ENCODE results near the gene LINGO4. TPM values are rescaled to one million over a fixed set of nuclear protein-coding genes. Genes with fewer than 3 reads are reported as not detected.
"Not testable (repeated sequence)": the region's sequence is repeated elsewhere in the genome, so short reads cannot be mapped to it uniquely, and the experiment has no call there.

The LINGO4 gene
- total RNA-seq, 1 donor from 2014 or later: not detected

DNA sequence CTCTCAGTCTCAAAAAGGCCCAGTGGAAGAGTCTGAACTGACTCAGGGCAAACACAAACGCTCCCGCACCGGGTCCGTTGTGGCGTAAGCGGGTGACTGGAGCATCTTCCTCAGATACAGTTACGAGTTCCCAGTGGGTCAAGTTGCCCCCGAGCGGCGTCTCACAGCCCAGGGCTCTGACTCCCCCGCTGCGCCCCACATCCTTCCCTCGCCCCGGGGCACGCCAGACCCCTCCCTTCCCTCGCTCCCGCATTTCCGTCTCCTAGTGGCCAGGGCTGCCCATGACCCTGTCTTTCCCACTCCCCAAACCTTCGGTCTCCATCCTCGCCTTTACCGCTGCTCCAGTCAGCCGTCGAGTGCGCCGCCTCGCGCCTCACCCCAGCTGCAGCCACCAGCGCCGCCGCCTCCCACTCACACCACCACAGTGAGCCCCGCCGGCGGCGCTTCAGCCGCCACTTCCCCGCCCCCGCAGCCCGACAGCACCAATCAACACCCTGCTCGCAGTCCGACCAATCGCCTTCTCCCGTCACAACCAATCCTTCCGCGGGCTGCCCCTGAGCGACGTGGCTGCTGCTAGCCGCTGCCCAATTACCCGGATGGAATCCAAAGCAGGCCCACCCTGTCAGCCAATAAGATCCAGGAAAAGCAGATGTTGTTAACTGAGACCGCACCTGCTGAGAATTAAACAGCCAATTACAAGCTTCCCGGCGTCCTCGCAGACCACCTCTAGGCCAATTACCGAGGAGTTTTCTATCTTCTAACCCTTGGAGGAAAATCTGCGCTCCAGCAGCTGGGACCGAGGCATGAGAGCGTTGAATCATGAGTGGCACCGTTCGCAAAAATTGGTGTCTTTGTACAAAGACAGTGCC is 14.9 kb downstream of the LINGO4 start, which contains the start of gene TDRKH:
TSS of gene TDRKH (minus strand) at position 430 of the 869 bp plus-strand sequence. CDS start 7,478 bp downstream, outside the sequence.
- peak; percentile 97 for DNase-seq (ENCODE audit: low read depth)
- H3K4me3 ChIP-seq (ENCODE audit: low read depth, low read length): peak within 1 kb of the TSS; percentile 88
- TF ChIP-seq, protein P1, sequence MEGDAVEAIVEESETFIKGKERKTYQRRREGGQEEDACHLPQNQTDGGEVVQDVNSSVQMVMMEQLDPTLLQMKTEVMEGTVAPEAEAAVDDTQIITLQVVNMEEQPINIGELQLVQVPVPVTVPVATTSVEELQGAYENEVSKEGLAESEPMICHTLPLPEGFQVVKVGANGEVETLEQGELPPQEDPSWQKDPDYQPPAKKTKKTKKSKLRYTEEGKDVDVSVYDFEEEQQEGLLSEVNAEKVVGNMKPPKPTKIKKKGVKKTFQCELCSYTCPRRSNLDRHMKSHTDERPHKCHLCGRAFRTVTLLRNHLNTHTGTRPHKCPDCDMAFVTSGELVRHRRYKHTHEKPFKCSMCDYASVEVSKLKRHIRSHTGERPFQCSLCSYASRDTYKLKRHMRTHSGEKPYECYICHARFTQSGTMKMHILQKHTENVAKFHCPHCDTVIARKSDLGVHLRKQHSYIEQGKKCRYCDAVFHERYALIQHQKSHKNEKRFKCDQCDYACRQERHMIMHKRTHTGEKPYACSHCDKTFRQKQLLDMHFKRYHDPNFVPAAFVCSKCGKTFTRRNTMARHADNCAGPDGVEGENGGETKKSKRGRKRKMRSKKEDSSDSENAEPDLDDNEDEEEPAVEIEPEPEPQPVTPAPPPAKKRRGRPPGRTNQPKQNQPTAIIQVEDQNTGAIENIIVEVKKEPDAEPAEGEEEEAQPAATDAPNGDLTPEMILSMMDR (conservative IDR thresholded peaks at IDR 0.05; ENCODE audit: low read depth, low read length): peak; percentile 25

DNA sequence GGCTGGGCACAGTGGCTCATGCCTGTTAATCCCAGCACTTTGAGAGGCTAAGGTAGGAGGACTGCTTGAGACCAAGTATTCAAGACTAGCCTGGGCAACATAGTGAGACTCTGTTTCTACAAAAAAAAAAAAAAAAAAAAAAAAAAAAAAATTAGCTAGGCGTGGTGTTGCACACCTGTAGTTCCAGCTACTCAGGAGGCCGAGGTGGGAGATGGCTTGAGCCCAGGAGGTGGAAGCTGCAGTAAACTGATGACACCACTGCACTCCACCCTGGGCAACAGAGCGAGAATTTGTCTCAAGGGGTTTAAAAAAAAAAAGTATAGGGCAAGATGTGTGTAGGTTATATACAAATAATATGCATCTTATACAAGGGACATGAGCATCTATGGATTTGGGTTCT is 17.5 kb downstream of the LINGO4 start:
- TF ChIP-seq, protein P1 (conservative IDR thresholded peaks at IDR 0.05; ENCODE audit: low read depth, low read length): no peak
- DNase-seq (ENCODE audit: low read depth): no peak
- H3K4me3 ChIP-seq (ENCODE audit: low read depth, low read length): no peak overlapping the region

DNA sequence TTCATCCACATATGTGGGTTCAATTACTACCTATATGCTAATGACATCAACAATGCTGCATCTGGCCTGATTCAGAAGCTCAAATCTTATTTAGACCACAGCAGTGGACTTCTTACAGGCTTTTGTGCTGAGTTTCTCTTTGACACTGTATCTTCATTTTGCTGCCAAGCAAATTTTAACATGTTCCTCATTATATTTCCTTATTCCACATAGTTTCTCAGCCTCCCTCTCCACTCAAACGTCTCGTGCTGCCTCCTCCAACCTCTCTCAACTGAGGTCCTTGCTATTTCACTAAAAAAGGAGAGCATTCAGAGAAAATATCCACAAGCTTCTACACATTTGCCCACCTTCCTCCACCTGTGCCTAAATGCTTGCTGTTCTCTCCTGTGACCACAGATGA is 21.4 kb downstream of the LINGO4 start:
- TF ChIP-seq, protein P1 (conservative IDR thresholded peaks at IDR 0.05; ENCODE audit: low read depth, low read length): no peak
- no peak overlapping the region for H3K4me3 ChIP-seq (ENCODE audit: low read depth, low read length)
- DNase-seq (ENCODE audit: low read depth): no peak

DNA sequence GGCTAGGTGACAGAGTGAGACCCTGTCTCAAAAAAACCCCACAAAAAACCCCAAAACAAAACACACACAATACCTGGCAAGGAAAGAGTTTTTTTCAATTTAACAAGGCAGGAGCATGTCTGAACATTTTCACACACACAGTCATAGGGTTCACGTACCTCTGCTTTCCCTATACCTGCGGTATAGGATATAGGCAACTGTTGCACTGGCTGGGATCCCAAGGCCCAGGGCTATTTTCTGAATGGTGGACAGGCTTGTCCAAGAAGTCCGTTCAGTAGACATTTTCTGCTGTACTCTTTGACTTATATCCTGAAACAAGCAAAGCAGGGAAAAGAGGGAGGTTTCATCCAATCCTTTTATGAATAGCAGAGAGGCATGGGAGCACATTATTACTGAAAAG is 22.5 kb downstream of the LINGO4 start:
- TF ChIP-seq, protein P1 (conservative IDR thresholded peaks at IDR 0.05; ENCODE audit: low read depth, low read length): no peak
- no peak overlapping the region for H3K4me3 ChIP-seq (ENCODE audit: low read depth, low read length)
- no peak for DNase-seq (ENCODE audit: low read depth)

DNA sequence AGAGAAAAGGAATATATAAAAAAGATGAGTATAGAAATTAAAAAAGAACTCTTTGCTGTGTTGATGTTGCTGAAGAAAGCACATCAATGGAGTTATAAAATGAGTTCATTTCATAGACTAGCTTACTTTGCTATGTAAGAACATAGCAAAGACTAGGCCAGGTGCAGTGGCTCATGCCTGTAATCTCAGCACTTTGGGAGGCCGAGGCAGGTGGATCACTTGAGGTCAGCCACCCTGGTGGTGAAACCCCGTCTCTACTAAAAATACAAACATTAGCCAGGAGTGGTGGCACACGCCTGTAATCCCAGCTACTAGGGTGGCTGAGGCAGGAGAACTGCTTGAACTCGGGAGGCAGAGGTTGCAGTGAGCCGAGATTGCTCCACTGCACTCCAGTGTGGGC is 23.2 kb downstream of the LINGO4 start:
- H3K4me3 ChIP-seq (ENCODE audit: low read depth, low read length): not testable (repeated sequence)

DNA sequence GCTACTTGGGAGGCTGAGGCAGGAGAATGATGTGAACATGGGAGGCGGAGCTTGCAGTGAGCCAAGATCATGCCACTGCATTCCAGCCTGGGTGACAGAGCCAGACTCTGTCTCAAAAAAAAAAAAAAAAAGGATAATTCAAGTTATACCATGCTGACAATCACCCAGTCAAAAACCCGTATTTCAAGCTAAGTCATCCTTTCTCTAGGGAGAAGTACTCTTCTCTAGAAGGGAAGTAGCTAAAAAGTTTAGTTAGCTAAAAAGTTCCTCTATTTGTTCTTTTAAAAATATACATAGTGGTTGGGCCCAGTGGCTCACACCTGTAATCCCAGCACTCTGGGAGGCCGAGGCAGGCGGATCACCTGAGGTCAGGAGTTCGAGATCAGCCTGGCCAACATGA is 24.5 kb downstream of the LINGO4 start:
- H3K4me3 ChIP-seq (ENCODE audit: low read depth, low read length); DNase-seq (ENCODE audit: low read depth): not testable (repeated sequence)

More for the DNA sequence above, 23.2 kb downstream of the LINGO4 start:
- DNase-seq (ENCODE audit: low read depth): not testable (repeated sequence)

DNA sequence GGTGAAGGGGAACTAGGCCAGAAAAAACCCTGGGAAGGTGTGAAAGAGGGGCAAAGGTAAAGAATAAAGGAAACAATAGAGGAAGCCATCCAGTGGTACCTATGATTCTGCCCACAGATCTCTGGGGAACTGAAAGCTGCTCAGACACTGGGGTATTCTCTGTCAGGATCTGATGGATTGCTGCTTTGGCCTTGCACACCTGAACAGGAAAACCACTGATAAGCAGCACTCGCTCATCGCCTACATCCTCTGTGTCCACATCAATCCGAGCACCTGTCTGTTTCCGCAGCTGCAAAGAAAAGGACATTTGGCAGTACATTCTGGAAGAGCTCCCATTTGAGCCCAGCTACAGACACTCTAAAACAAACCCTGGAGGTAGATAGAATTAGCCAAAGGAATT is 25.4 kb downstream of the LINGO4 start:
- no peak for DNase-seq (ENCODE audit: low read depth)
- TF ChIP-seq, protein P1 (conservative IDR thresholded peaks at IDR 0.05; ENCODE audit: low read depth, low read length): no peak
- H3K4me3 ChIP-seq (ENCODE audit: low read depth, low read length): no peak overlapping the region

DNA sequence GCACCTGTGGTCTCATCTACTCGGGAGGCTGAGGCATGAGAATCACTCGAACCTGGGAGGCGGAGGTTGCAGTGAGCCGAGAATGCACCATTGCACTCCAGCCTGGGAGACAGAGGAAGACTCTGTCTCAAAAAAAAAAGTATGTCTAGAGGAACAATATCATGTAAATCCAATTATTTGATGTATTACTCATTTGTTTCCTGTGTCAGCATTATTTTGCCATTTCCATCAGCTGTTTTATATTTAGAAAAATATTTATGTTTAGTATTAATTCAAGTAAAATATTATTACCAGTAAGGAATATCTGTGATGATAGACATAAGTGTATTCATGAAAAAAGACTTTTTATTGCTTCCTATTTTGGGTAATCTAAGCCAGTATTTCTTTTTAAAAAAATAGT is 27.9 kb downstream of the LINGO4 start:
- no peak overlapping the region for H3K4me3 ChIP-seq (ENCODE audit: low read depth, low read length)
- DNase-seq (ENCODE audit: low read depth): no peak
- TF ChIP-seq, protein P1 (conservative IDR thresholded peaks at IDR 0.05; ENCODE audit: low read depth, low read length): no peak
